GM12878 (cell line): ENCODE measurements around the gene SNED1. TPM values are rescaled to one million over a fixed set of nuclear protein-coding genes. Genes with fewer than 3 reads are reported as not detected.

Experiments used
- BACH1 ChIP-seq: fragments of 450-650 bp; IDR thresholded peaks from 2 replicates; pipeline ENCODE4 v1.6.1; 2017; ENCODE audit warnings: mild to moderate bottlenecking, borderline replicate concordance
- BMI1 ChIP-seq: fragments of 450-650 bp; IDR thresholded peaks from 2 replicates; pipeline ENCODE4 v1.6.1; 2016; ENCODE audit warnings: mild to moderate bottlenecking, moderate library complexity, borderline replicate concordance
- BRCA1 ChIP-seq: IDR thresholded peaks from 2 replicates; pipeline ENCODE4 v1.6.1; 2011; ENCODE audit warnings: low read depth, low read length, improper control_type of control experiment
- CEBPB ChIP-seq, 2 experiments: fragments of 150-350 bp in 1 of 2; IDR thresholded peaks; 2 replicates each; pipeline ENCODE4 v1.6.1; 2012 to 2014; ENCODE audit warnings: low read depth in 2 of 2, low read length in 2 of 2, borderline replicate concordance in 1 of 2, inconsistent platforms in 1 of 2
- ESRRA ChIP-seq: IDR thresholded peaks from 2 replicates; pipeline ENCODE4 v1.6.1; 2012; ENCODE audit warnings: mild to moderate bottlenecking, low read length, improper control_type of control experiment
- HDGF ChIP-seq: fragments of 450-650 bp; IDR thresholded peaks from 2 replicates; pipeline ENCODE4 v1.6.1; 2016; ENCODE audit warnings: antibody characterized with exemption
- IKZF2 ChIP-seq, 2 experiments: fragments of 450-650 bp; IDR thresholded peaks; 2 replicates each; pipeline ENCODE4 v1.6.1; 2017; ENCODE audit warnings: mild to moderate bottlenecking in 2 of 2, moderate library complexity in 2 of 2
- MTA2 ChIP-seq: fragments of 450-650 bp; IDR thresholded peaks from 2 replicates; pipeline ENCODE4 v1.6.1; 2016; ENCODE audit warnings: low read depth, mild to moderate bottlenecking, moderate library complexity
- NBN ChIP-seq: fragments of 450-650 bp; IDR thresholded peaks from 2 replicates; pipeline ENCODE4 v1.6.1; 2016
- NR2C1 ChIP-seq: fragments of 450-650 bp; IDR thresholded peaks from 2 replicates; pipeline ENCODE4 v1.6.1; 2017; ENCODE audit warnings: antibody characterized with exemption, mild to moderate bottlenecking, moderate library complexity
- PAX5 ChIP-seq: IDR thresholded peaks from 2 replicates; pipeline ENCODE4 v1.6.1; 2011; ENCODE audit warnings: low read depth, low read length, borderline replicate concordance
- PKNOX1 ChIP-seq: fragments of 450-650 bp; IDR thresholded peaks from 2 replicates; pipeline ENCODE4 v1.6.1; 2016; ENCODE audit warnings: mild to moderate bottlenecking
- POLR2AphosphoS2 ChIP-seq: IDR thresholded peaks from 2 replicates; pipeline ENCODE4 v1.6.1; 2011; ENCODE audit warnings: low read depth, mild to moderate bottlenecking, low read length, improper control_type of control experiment, moderate library complexity
- POU2F2 ChIP-seq: IDR thresholded peaks from 3 replicates; pipeline ENCODE4 v1.6.1; 2011; ENCODE audit warnings: low read depth, mild to moderate bottlenecking, low read length, borderline replicate concordance
- RAD51 ChIP-seq: fragments of 450-650 bp; IDR thresholded peaks from 2 replicates; pipeline ENCODE4 v1.6.1; 2016; ENCODE audit warnings: moderate library complexity, mild to moderate bottlenecking, inconsistent platforms
- RCOR1 ChIP-seq: conservative IDR thresholded peaks from 2 replicates; pipeline ENCODE4 v1.6.1; 2012; ENCODE audit warnings: low read depth, low read length, improper control_type of control experiment
- SMAD1 ChIP-seq: fragments of 450-650 bp; IDR thresholded peaks from 2 replicates; pipeline ENCODE4 v1.6.1; 2018; ENCODE audit warnings: mild to moderate bottlenecking, low read depth; ENCODE audit not compliant: partially characterized antibody
- SMARCA5 ChIP-seq: fragments of 450-650 bp; IDR thresholded peaks from 2 replicates; pipeline ENCODE4 v1.6.1; 2017; ENCODE audit warnings: mild to moderate bottlenecking
- SMC3 ChIP-seq: IDR thresholded peaks from 2 replicates; pipeline ENCODE4 v1.6.1; 2011; ENCODE audit warnings: low read length, improper control_type of control experiment, borderline replicate concordance
- SUPT20H ChIP-seq: IDR thresholded peaks from 2 replicates; pipeline ENCODE4 v1.6.1; 2011; ENCODE audit warnings: low read depth, mild to moderate bottlenecking, low read length, moderate library complexity, borderline replicate concordance; ENCODE audit not compliant: control insufficient read depth
- TARDBP ChIP-seq: IDR thresholded peaks from 2 replicates; pipeline ENCODE4 v1.6.1; 2016; ENCODE audit warnings: borderline replicate concordance
- TBL1XR1 ChIP-seq: IDR thresholded peaks from 2 replicates; pipeline ENCODE4 v1.6.1; 2012; ENCODE audit warnings: low read depth, low read length, improper control_type of control experiment
- TCF12 ChIP-seq: IDR thresholded peaks from 2 replicates; pipeline ENCODE4 v1.6.1; 2011; ENCODE audit warnings: low read depth, mild to moderate bottlenecking, low read length
- WRNIP1 ChIP-seq: IDR thresholded peaks from 2 replicates; pipeline ENCODE4 v1.6.1; 2011; ENCODE audit warnings: low read depth, low read length, improper control_type of control experiment, borderline replicate concordance
- YBX1 ChIP-seq: fragments of 450-650 bp; IDR thresholded peaks from 2 replicates; pipeline ENCODE4 v1.6.1; 2016; ENCODE audit warnings: antibody characterized with exemption
- YY1 ChIP-seq: IDR thresholded peaks from 2 replicates; pipeline ENCODE4 v1.6.1; 2011; ENCODE audit warnings: low read depth, mild to moderate bottlenecking, low read length
- ZNF24 ChIP-seq: fragments of 450-650 bp; IDR thresholded peaks from 2 replicates; pipeline ENCODE4 v1.6.1; 2017; ENCODE audit warnings: antibody characterized with exemption, mild to moderate bottlenecking
- ZNF592 ChIP-seq: fragments of 450-650 bp; IDR thresholded peaks from 2 replicates; pipeline ENCODE4 v1.6.1; 2017; ENCODE audit warnings: mild to moderate bottlenecking, moderate library complexity
- polyA plus RNA-seq, 11 experiments: library from polyadenylated mRNA; depleted of rRNA in 4 of 11; unstranded in 6 of 11; stranded (reverse) in 5 of 11; fragments of >200 nt; fragmentation: Nextera tagmentation in 4 of 11; fragmentation: Illumina TruSeq in 1 of 11; extraction: Ambion mirVana in 4 of 11; extraction: Trizol in 1 of 11; gene quantifications; 1 replicate in 1 of 11; 2 replicates in 10 of 11; pipeline versions ENCODE4 v1.2.1 to v1.2.3, GENCODE V29; 2011 to 2016; ENCODE audit warnings: inconsistent platforms in 2 of 11, missing spikeins in 2 of 11, low read depth in 1 of 11
- total RNA-seq, 4 experiments: library from RNA; depleted of rRNA in 3 of 4; stranded (reverse); fragments of >200 nt in 3 of 4; fragmentation: Illumina TruSeq in 1 of 4; extraction: Trizol in 1 of 4; gene quantifications; 2 replicates each; pipeline versions ENCODE4 v1.2.1 to v1.2.3, GENCODE V29; 2013 to 2021

SNED1 gene
- total and polyA plus RNA-seq, 10 of the 15 experiments (the other 5 are each of a cell fraction or from before 2014, with no cell fraction given): 0.05 to 8.4 (median 3.0) TPM

DNA sequence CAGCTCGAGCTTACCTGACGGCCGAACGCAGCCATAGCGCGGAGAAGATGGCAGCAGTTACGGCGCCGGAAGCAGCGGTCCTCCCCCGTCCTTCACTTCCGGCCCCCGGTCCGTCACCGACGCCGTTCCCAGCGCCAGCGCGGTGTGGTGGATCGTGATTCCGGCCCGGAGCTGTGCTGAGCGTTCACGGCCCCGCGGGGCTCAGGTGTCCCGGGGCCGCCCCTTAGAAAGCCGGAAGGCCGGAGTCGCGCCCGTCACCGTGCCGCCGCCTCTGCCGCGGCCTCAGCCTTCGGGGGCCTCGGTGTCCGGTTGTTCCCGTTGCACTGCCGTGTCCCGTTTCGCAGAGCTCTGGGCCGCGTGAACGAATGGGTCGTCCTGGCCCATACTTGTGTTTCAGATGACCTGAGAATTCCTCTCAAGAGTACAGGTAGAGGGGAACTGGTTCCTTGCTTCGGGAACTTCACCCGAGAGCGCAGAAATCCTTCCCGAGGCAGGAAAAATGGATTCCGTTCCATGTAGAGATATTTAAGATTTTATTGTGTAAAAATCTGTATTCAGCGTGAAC lies 103.9 kb downstream of the SNED1 start, which contains the start of gene MTERF4 (continued):
- TF ChIP-seq SMAD1 (no peak), NR2C1 (peak; percentile 70), YY1 (peak; percentile 97), BACH1 (peak; percentile 88; the same call in 1 of the 2 replicates), ZNF592 (peak; percentile 78; the same call in 1 of the 2 replicates), BRCA1 (0 out of 2 replicates have a peak, but pooled peaks have one; percentile 16), POU2F2 (peak; percentile 91), WRNIP1 (no peak; the same call in 1 of the 2 replicates), BMI1 (no peak), MTA2 (no peak), CEBPB (IDR thresholded peaks at IDR 0.05; ENCODE audit: borderline replicate concordance in 1 of 2, low read depth in 2 of 2, low read length in 2 of 2) (no peak), RCOR1 (peak; percentile 85; the same call in 1 of the 2 replicates), NBN (peak; percentile 90), HDGF (no peak), TARDBP (peak; percentile 79; the same call in 1 of the 2 replicates), TCF12 (peak; percentile 87), PKNOX1 (peak; percentile 79), SUPT20H (no peak), SMC3 (peak; percentile 36; the same call in 1 of the 2 replicates), ESRRA (0 out of 2 replicates have a peak, but pooled peaks have one; percentile 43), ZNF24 (peak; percentile 80), SMARCA5 (peak; percentile 97), TBL1XR1 (peak; percentile 90), YBX1 (no peak), RAD51 (no peak), PAX5 (peak; percentile 73; the same call in 1 of the 2 replicates), POLR2AphosphoS2 (peak; percentile 93), IKZF2 (IDR thresholded peaks at IDR 0.05) (peak in 1 of 2 experiments; percentile 69; a peak in 2 of 4 replicates)
